ENCODE data around the gene PLEKHM3.

GRCh38 chr2:208049441-208049840 lies 24.1 kb upstream of the PLEKHM3 start:
- TF ChIP-seq CTCF (IDR thresholded peaks at IDR 0.05) (no peak), POLR2A (IDR thresholded peaks at IDR 0.05) (no peak)

Data from adrenal gland (tissue), 5 donors.